H1 (cell line): ENCODE measurements around the gene PID1. TPM values are rescaled to one million over a fixed set of nuclear protein-coding genes. Genes with fewer than 3 reads are reported as not detected.

Experiments
- ATF3 ChIP-seq: IDR thresholded peaks from 2 replicates; pipeline ENCODE4 v1.6.1; 2011; ENCODE audit warnings: low read depth, mild to moderate bottlenecking, low read length; ENCODE audit not compliant: insufficient read depth
- POLR2A ChIP-seq, 2 experiments: IDR thresholded peaks; 1 replicate in 1 of 2; 2 replicates in 1 of 2; pipeline ENCODE4 v1.6.1; 2011; ENCODE audit warnings: low read depth in 2 of 2, low read length in 2 of 2, mild to moderate bottlenecking in 2 of 2; ENCODE audit errors: control extremely low read depth in 1 of 2
- RNF2 ChIP-seq: fragments of 200-900, 300-1000 bp; sonication (generic); IDR thresholded peaks from 2 replicates; pipeline ENCODE4 v1.7.1; 2016; ENCODE audit warnings: borderline replicate concordance, low read depth, mild to moderate bottlenecking, antibody characterized with exemption, low read length; ENCODE audit not compliant: poor library complexity, severe bottlenecking; ENCODE audit errors: missing control alignments
- polyA plus RNA-seq, 7 experiments: library from polyadenylated mRNA; depleted of rRNA in 3 of 7; stranded (reverse) in 5 of 7; unstranded in 2 of 7; fragments of >200 nt in 5 of 7; fragments of 200-250 nt in 2 of 7; gene quantifications; 1 replicate in 5 of 7; 2 replicates in 1 of 7; 4 replicates in 1 of 7; pipeline versions ENCODE4 v1.2.1 to v1.2.3, GENCODE V29; 2011 to 2013; ENCODE audit warnings: missing spikeins in 2 of 7, mixed read lengths in 2 of 7
- total RNA-seq: library from RNA; stranded (reverse); fragmentation: NEBNext Ultra II Directional; extraction: Animal tissue kit (Norgen Biotek cat#: 25700); gene quantifications from 2 replicates; pipeline ENCODE4 v1.2.1, GENCODE V29; 2021

PID1 gene
- total and polyA plus RNA-seq, 2 of the 8 experiments (the other 6 are each of a cell fraction or from before 2014, with no cell fraction given): 1.5 to 3.3 TPM

GRCh38 chr2:229268626-229269025 lies 2.5 kb downstream of the PID1 start (continued):
- TF ChIP-seq RNF2 (no peak), POLR2A (IDR thresholded peaks at IDR 0.05; ENCODE audit: control extremely low read depth in 1 of 2, low read depth in 2 of 2, low read length in 2 of 2) (no peak), ATF3 (no peak)
